Effector CD4-positive, alpha-beta T cell (primary cell): ENCODE measurements around the gene WNT9A.
"Not testable (repeated sequence)": the region's sequence is repeated elsewhere in the genome, so short reads cannot be mapped to it uniquely, and the experiment has no call there.

Experiments
- DNase-seq: peaks from one replicate; pipeline ENCODE4 v3.0.0-alpha.2; 2020

Gene WNT9A

DNA sequence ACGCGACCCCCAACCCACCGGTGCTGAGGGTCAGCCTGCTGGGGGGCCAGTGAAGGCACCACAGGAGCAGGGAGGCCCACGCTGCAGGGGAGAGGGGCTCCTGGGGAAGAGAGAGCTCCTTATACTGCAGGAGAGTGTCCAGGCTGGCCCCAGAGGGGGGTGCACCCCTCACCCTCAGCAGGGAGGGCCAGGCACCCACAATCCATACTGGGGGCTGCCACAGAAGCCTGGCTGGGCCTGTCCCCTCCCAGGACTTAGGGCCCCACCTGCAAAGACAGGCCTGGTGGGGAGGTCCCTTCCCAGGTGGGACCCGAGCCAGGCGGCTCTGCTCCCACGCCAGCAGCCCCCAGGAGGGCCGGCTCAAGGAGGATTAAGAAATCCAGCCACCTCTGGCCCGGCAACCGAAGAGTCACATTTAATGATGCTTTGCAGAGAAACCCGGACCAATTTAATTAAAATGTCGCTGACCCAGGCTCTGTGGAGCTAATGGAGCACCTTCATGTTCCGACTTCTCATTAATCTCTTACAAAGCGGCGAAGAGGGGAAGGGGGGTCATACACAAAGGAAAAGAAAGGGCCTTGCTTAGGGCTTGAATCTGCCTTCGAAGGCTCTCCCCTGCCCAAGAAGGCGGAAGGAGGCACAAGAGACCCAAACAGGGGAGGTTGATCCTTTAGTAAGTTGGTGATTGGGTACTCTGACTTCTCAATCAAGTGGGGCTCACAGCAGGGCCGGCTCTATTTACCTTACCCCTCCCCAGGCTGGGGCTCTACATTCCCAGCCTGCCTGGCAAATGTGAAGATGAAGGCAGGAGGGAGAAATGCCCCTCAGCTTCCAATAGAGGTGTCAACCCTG, 25.0 kb downstream of the WNT9A start:
- no peak for DNase-seq

DNA sequence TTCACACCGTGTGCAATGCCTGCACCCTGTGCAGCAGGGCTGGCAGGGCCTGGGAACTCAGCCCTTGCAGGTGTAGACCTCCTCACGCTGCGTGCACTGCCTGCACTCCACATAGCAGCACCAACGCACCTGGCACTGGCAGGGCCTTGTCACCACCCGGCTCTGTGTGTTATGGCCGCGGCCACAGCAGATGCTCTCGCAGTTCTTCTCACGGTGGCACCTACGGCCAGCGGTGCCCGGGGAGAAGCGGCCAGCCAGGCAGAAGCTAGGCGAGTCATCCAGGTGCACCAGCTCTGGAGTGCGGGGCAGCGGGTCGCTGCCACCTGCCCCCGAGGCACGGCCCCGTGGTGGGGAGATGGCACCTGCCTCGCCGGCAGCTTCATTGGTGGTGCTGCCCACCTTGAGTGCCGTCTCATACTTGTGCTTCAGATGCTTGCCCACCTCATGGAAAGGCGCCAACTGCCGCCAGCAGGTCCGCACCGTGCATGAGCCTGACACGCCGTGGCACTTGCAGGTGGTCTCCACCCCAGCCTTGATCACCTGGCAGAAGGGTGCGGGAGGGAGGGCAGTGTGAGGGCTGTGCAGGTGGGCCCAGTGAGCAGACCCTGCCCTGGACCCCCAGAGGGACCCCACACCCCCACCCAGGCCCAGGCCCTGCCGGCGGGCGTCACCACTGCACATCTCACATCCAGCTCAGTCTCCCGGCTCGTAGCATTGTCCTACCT, 26.1 kb downstream of the WNT9A start:
- DNase-seq = no peak

- no peak for DNase-seq
These were observed 26.8 kb downstream of the WNT9A start for GRCh38 chr1:227920896-227921295.

DNA sequence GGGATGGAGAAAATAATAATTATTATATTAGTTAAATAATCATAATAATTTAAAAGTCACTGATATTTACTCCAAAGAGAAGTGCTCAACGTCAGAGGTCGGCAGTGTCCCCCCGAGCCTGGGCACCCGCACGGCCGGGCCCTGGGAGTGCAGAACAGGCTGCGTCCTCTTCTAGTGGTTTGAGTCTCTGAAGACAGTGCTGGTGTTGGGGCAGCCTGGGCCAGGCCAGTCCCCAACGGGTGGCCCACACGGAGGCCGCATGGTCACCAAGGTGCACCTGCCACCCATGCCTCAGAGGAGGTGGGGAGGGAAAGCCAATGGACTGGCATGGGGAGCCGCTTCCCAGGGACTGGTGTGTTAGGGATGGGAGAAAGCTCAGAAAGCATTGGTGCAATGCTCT, 27.3 kb downstream of the WNT9A start:
- DNase-seq = no peak

DNA sequence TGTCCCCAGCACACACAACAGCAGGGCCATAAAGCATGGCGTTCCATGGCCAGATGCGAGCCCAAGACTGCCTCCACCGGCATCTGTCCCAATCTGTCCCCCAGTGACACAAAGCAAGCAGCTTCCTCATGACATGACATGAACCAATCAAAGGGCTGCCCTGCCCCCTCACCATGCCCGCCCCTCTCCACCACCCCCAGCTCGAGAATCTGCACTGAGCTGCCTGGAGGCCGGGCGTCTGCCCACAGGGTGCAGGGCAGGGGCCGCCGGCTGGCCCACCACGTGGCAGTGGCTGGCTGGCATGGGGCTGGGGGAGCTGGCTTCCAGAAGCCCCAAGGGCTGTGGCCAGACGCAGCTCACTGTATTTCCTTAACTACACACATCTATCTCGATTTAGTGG, 27.8 kb downstream of the WNT9A start:
- no peak for DNase-seq

DNA sequence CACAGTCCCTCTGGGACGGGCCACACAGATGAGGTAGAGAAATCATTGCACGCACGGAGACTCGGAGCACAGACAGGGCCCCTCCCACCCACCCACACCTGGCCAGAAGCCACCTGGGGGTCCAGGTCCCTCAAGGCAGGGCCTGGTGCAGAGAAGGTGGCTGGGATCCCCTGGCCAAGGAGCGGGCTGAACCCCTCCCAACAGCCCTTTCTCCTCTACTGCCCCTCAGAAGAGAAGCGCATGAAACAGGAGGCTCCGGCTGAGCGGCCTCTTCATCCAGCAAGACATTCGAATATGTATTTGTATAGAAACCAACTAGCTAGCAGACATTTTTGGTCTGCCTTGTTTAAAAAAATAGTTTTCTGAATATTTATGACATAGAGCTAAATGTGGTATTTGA, 29.0 kb downstream of the WNT9A start:
- no peak for DNase-seq

DNA sequence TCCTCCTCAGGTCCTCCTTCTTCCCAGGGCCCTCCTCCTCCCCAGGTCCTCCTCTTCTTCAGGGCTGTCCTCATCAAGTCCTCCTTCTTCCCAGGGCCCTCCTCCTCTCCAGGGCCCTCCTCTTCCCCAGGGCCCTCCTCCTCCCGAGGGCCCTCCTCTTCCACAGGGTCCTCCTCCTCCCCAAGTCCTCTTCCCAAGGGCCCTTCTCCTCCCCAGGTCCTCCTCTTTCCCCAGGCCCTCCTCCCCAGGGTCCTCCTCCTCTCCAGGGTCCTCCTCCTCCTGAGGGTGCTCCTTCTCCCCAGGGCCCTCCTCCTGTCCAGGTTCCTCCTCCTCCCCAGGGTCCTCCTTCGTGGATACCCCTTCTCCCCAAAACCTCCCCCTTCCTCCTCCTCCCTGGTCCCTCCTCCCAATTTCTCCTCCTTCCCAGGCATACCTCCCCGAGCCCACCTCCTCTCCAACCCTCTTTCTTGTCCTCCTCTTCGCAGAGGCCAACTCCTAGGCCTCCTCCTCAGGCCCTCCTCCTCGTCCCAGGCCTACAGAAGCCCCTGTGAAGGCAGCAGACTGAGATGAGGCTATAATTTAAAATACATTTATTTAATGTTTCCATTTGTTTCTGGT, 29.5 kb downstream of the WNT9A start:
- DNase-seq = no peak

DNA sequence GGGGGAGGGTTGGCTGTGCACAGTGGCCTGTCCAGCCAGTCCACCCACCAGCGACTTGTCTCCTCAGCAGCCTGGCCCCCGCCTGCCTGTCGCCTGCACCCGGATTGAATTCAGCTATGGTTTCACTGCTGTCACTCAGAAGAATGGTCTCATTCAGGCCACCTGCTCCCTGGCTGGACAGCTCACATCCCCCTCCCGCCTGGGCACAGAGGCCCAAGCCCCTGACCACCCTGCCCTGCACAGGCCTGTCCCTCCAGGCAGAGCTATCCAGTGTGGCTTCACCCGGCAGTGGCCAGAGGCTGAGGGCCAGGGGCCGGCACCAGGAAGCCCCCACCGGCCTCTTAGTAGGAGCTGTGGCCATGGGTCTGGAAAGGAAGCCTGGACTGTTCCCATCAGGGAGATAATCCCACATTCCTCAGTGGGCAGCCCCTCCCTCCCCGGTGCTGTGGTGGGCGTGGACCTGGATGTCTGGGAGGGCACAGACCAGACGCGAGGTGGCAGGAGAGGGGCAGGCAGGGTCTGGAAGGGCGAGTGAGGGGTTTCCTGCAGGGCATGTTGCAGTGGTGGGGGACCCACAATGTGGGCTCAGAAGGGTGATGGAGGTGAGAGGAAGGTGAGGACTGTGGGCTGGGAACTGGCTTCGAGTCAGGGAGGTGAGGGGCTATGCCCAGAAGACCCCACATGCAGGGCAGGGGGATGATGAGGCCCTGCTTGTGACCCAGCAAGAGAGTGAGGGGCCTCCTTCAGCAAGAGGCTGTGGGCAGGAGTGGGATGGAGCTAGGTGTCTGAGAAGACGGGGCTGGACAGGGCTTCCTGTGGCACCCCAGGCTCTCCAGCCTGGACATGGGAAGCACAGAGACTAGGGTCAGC, 30.4 kb downstream of the WNT9A start:
- DNase-seq = no peak

- DNase-seq = no peak
These were observed 31.1 kb downstream of the WNT9A start for GRCh38 chr1:227916655-227917054.

DNA sequence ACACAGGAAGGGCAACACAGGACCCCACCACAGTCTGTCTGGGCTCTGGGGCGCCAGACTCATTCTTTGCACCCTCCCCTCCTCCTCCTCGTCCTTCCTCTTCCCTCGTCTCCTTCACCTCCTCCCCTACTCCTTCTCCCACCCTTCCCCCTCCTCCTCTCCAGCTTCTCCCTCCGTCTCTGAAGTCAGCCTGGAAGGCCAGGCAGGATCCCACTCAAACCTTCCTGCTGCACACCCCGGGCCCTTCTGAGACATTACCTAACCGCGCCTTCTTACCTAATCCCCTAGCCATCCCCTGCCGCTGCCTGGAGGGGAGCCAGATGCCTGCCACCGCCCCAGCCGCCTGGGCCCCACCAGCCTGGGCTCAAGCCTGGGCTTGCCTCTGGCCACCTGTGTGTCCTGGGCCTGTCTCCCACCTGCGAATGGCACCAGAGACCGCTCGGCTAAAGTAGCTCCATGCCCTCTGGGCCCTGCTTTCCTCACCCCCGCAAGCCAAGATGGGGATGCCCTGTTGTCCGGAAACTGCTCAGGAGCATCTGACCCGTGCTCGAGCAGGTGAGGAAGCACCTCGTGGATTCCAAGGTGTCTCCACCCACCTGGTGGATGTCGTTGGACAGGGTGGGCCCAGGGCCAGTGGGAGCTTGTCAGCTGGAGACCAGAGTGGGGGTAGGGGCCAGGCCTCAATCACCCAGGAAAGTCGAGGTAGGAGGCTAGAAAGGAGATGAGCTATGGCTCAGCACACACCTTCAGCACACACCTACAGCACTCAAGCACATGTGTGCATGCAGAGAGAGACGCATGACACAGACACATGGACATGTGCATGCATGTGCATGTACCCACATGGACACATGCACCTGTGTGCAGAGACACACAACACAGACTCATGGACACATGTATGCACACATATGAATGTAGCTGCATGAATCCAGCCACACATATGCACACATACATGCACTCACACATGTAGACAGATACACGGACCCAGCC, 31.9 kb downstream of the WNT9A start:
- no peak for DNase-seq

DNA sequence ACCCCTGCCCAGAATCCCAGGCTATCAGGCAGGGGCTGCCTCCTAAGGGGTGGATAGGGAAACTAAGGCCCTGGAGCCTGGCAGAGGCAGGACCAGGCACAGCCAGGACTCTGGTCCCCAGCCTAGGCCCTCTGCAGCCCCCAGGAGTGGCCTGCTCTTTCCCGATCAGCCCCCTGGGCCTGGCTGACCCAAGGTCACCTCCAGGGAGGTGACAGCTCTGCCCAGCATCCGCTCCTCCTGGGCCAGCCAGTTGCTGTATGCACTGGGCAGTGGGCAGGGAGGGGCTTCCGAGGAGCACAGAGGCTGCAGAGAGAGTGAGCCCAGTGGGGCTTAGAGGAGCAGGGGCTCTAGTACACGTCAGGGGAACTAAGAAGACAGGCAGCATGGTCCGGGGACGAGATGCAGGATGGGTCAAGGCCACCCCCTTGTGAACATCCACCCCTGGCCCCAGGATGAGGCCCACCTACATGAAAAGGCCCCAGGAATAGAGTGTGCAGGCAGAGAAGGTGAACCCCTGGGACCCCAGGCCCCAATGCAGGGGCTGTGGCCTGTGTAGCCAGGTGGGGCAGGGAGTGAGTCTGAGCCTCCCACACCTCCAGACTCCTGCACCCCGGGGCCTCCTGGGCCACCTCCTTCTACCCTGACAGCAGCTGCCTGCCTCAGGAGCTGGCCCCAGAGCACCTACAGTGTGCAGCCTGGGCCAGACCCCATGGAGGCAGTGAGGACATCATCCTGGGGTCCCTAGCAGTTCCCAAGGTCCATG, 32.8 kb downstream of the WNT9A start:
- DNase-seq = no peak

DNA sequence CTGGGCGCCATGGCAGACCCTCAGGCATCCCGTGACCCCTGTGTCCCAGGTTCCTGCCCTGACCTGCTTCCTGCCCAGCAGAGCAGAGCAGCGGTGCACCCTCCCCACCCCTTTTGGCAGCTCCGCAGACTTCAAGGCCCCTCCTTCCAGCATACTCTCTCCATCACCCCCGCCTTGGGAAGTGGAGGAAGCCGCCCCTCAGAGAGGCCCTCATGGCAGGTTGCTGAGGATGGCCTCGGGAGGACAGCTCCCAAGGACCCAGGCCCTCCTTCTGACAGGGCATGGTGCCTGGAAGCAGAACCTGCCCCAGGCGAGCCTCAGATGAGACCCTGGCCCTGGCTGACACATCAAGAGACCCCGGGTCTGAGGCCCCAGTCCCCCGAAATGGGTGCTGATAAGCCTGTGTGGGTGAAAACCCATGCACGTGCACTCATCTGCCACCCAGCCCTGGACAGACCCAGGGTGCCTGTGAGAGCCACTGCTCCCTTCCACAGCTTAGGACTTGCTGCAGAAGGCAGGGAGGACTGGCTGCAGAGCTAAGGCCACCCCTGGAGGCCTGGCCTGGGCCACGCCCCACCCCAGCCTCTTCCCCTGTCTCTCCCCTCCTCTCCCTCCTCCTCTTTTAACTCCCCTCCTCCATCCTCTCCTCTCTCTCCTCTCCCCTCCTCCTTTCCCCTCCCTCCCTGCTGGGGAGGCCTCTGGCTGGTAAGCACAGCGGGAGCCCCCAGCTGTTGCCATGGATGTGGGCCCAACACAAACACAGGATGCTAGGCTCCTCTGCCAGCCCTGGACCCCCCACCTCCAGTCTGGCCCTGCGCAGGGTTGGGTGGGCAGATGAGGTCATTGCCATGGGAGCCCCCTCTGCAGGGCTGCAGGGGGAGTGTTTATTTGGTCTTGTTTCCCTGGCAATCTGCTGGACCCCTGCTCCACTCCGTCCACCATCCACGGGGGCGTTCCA, 33.7 kb downstream of the WNT9A start:
- no peak for DNase-seq

DNA sequence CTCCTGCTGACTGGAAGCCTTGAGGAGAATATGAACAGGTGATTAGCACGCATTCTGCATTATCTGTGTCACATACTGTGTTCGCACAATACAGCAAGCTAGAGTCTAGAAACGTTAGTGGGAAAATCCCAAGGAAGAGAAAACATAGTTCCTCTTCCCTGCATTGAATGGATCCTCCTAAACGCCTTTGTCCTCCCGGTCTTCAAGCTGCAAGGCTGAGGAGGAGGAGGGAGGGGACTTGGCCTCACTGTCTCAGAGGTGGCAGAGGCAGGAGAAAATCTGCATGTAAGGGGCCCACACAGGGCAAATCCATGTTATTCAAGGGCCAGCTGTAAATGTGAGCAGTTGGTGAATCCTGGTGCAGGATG, 34.4 kb downstream of the WNT9A start:
- no peak for DNase-seq

DNA sequence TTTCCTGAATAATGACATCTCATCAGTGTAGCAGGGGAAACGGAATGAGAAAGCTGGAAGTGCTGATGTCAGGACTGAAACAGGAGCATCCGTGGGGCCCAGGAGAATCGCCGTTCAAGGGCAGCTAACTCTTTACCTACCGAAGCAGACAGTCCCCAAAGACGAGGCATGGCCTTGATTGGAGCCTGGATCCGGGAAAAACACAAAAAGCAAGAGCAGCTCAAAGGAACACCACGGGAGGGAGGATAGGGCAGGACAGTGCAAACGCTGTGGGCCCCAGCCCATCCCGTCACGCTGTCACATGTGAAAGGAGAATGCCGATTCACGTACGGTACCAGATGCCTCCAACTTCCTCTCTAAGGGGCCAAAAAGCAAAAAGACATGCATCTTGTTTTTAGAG, 34.9 kb downstream of the WNT9A start:
- DNase-seq = no peak

DNA sequence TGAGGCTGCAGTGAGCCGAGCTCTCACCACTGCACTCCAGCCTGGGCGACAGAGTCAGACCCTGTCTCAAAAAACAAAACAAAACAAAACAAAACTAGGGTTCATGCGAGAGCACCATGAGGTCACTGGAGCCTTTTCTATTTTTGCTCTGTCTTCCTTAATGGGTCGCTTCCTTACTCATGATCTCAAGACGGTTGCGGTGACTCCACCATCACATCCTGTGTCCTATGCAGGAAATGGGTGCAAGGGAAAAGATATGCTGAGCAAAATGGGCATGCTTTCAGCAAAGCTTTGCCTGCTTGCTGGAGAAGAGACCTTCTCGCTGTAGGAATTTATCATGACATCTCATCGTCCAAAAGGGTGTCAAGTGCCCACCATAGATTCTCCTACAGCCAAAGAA, 36.4 kb downstream of the WNT9A start:
- DNase-seq = no peak

GRCh38 chr1:227910511-227911153, 37.1 kb downstream of the WNT9A start:
- DNase-seq = no peak

- DNase-seq = not testable (repeated sequence)
These were observed 37.8 kb downstream of the WNT9A start for GRCh38 chr1:227909923-227910328.

DNA sequence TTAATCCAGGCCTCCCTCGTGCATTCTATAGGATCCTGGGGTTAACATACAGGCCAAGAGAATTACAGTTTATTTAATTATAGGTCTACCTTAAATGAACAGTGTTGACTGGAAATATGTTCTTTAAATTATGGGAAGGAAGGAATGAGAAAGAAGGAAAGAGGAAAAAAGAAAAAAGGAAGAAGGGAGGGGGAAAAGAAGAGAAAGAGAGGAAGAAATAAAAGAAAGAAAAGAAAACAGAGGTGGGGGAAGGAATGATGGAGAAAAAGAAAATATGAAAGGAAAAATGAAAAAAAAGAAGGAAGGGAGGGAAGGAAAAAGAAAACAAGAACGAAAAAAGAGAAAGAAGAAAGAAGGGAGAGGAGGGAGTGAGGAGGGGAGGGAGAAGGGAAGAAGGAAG, 38.5 kb downstream of the WNT9A start:
- DNase-seq = no peak

- DNase-seq = no peak
These were observed 39.4 kb downstream of the WNT9A start for GRCh38 chr1:227908359-227908758.
